Endothelial cell of umbilical vein (primary cell): ENCODE results near the gene C2orf76. TPM values are rescaled to one million over a fixed set of nuclear protein-coding genes. Genes with fewer than 3 reads are reported as not detected.
A peak's percentile ranks its signal among the peaks of the same experiment; 100 is the strongest.

ENCODE experiments used
- BruUV-seq: library from RNA; stranded (reverse); fragments of 400-500 nt; replicated peaks from 2 replicates; lab custom pipeline; 2021; lab: Mats Ljungman, UMichigan
- CTCF ChIA-PET: fragments of 300-600, 350-600 bp; sonication (Branson Sonifier 250); formaldehyde crosslinking; loops from one replicate; lab custom pipeline; 2021; ENCODE audit warnings: antibody characterized with exemption, inconsistent platforms; lab: Charles Lee
- POLR2A ChIA-PET: fragments of 300-600, 350-600 bp; sonication (Branson Sonifier 250); formaldehyde crosslinking; loops from one replicate; lab custom pipeline; 2021; ENCODE audit warnings: antibody characterized with exemption, inconsistent platforms; lab: Charles Lee
- DNase-seq: peaks from one replicate; pipeline ENCODE4 v3.0.0-alpha.2; 2011; ENCODE audit warnings: low read depth, low spot score
- FAIRE-seq: peaks from 2 replicates; lab custom pipeline; 2011; peaks lifted over from hg19 to GRCh38; lab: Jason Lieb, UNC
- H2AFZ ChIP-seq: 2 replicates; pipeline ENCODE4 v1.6.0; 2012; ENCODE audit warnings: low read depth, low read length, control low read depth, inconsistent platforms
- H3K27ac ChIP-seq: 2 replicates; pipeline ENCODE4 v1.5.1; 2011; ENCODE audit warnings: low read depth, mild to moderate bottlenecking, control low read depth, low read length, moderate library complexity; ENCODE audit not compliant: insufficient read depth
- H3K27me3 ChIP-seq, 2 experiments: 2 replicates each; pipeline versions ENCODE4 v1.6.0 to v1.6.1; 2011; ENCODE audit warnings: low read length in 2 of 2, mixed read lengths in 1 of 2; ENCODE audit not compliant: control insufficient read depth in 2 of 2, insufficient read depth in 2 of 2
- H3K36me3 ChIP-seq, 2 experiments: 2 replicates in 1 of 2; 3 replicates in 1 of 2; pipeline ENCODE4 v1.5.1; 2011; ENCODE audit warnings: low read length in 2 of 2, mild to moderate bottlenecking in 1 of 2, moderate library complexity in 1 of 2; ENCODE audit not compliant: control insufficient read depth in 2 of 2, insufficient read depth in 2 of 2; ENCODE audit errors: extremely low read depth in 1 of 2
- H3K4me1 ChIP-seq: 3 replicates; pipeline ENCODE4 v1.5.1; 2011; ENCODE audit warnings: mild to moderate bottlenecking, low read length; ENCODE audit not compliant: control insufficient read depth, insufficient read depth; ENCODE audit errors: extremely low read depth
- H3K4me2 ChIP-seq: 2 replicates; pipeline ENCODE4 v1.6.1; 2011; ENCODE audit warnings: low read length, control low read depth, mixed read lengths; ENCODE audit not compliant: insufficient read depth
- H3K4me3 ChIP-seq, 3 experiments: fragments of 200-600 bp in 1 of 3; sonication (generic), shearing (Covaris generic) in 1 of 3; replicated peaks in 1 of 3; 2 replicates each; pipeline ENCODE4 v1.5.1; 2011 to 2016; ENCODE audit warnings: control low read depth in 3 of 3, low read length in 3 of 3, mild to moderate bottlenecking in 2 of 3, inconsistent platforms in 1 of 3, low read depth in 1 of 3, moderate library complexity in 1 of 3; ENCODE audit not compliant: insufficient read depth in 1 of 3
- H3K79me2 ChIP-seq: 2 replicates; pipeline ENCODE4 v1.6.0; 2012; ENCODE audit warnings: low read length, inconsistent platforms; ENCODE audit not compliant: control insufficient read depth, insufficient read depth
- H3K9ac ChIP-seq: replicated peaks from 2 replicates; pipeline ENCODE3; 2011; ENCODE audit warnings: low read length, control low read depth; ENCODE audit not compliant: insufficient read depth; ENCODE audit errors: extremely low read depth
- H3K9me1 ChIP-seq: replicated peaks from 3 replicates; pipeline ENCODE4 v1.6.0; 2011; ENCODE audit warnings: mild to moderate bottlenecking, low read length; ENCODE audit not compliant: control insufficient read depth, insufficient read depth; ENCODE audit errors: extremely low read depth
- H3K9me3 ChIP-seq: replicated peaks from 2 replicates; pipeline ENCODE4 v1.5.1; 2012; ENCODE audit warnings: low read length, inconsistent platforms; ENCODE audit not compliant: control insufficient read depth, insufficient read depth
- H4K20me1 ChIP-seq: replicated peaks from 2 replicates; pipeline ENCODE3; 2011; ENCODE audit warnings: mild to moderate bottlenecking, low read length; ENCODE audit not compliant: control insufficient read depth, insufficient read depth; ENCODE audit errors: extremely low read depth
- CTCF ChIP-seq, 2 donors: IDR thresholded peaks; 1 replicate in 1 of 2; 2 replicates in 1 of 2; pipeline ENCODE4 v1.5.1; 2011; ENCODE audit warnings: low read length in 2 of 2, mild to moderate bottlenecking in 2 of 2, moderate library complexity in 2 of 2, control low read depth in 1 of 2, inconsistent platforms in 1 of 2, low read depth in 1 of 2; ENCODE audit not compliant: insufficient read depth in 1 of 2; ENCODE audit errors: extremely low read depth in 1 of 2
- EZH2 ChIP-seq: IDR thresholded peaks from 2 replicates; pipeline ENCODE4 v1.6.1; 2012; ENCODE audit warnings: borderline replicate concordance, low read depth, mild to moderate bottlenecking, moderate library complexity, low read length, inconsistent platforms; ENCODE audit not compliant: severe bottlenecking
- FOS ChIP-seq: IDR thresholded peaks from 2 replicates; pipeline ENCODE4 v1.6.1; 2011; ENCODE audit warnings: mild to moderate bottlenecking, low read length, moderate library complexity, borderline replicate concordance; ENCODE audit not compliant: insufficient read depth
- GATA2 ChIP-seq: IDR thresholded peaks from 2 replicates; pipeline ENCODE4 v1.7.0; 2011; ENCODE audit warnings: low read depth, mild to moderate bottlenecking, moderate library complexity, mixed read lengths, low read length; ENCODE audit not compliant: insufficient read length, insufficient read depth
- JUN ChIP-seq: IDR thresholded peaks from 2 replicates; pipeline ENCODE4 v1.6.1; 2011; ENCODE audit warnings: borderline replicate concordance, low read depth; ENCODE audit not compliant: insufficient read length, insufficient read depth
- MAX ChIP-seq: IDR thresholded peaks from 2 replicates; pipeline ENCODE4 v1.6.1; 2011; ENCODE audit not compliant: insufficient read depth, insufficient read length
- MYC ChIP-seq: IDR thresholded peaks from one replicate; pipeline ENCODE4 v1.6.1; 2011; ENCODE audit warnings: mild to moderate bottlenecking, low read depth, low read length
- POLR2A ChIP-seq: IDR thresholded peaks from 2 replicates; pipeline ENCODE4 v1.6.1; 2012; ENCODE audit warnings: low read depth, mild to moderate bottlenecking, control low read depth, low read length
- POLR2AphosphoS5 ChIP-seq: IDR thresholded peaks from 2 replicates; pipeline ENCODE4 v1.6.1; 2012; ENCODE audit warnings: low read depth, mild to moderate bottlenecking, control low read depth, low read length, moderate library complexity; ENCODE audit not compliant: insufficient read depth
- dilution Hi-C: fragments of 300-500 bp; cut with MboI; formaldehyde crosslinking; loops from one replicate; pipeline ENCODE4 v1.15.0; 2019; ENCODE audit warnings: low sequenced_read_pairs; ENCODE audit not compliant: extremely low pct_ligation_motif_present
- intact Hi-C: fragments of 100-400 bp; cut with micrococcal nuclease; formaldehyde crosslinking; loops from one replicate; pipeline ENCODE4 v1.10.0; 2022
- polyA plus RNA-seq, 4 experiments: library from polyadenylated mRNA; depleted of rRNA in 3 of 4; stranded (reverse) in 3 of 4; unstranded in 1 of 4; fragments of >200 nt; gene quantifications; 2 replicates each; pipeline versions ENCODE4 v1.2.1 to v1.2.3, GENCODE V29; 2011 to 2012; ENCODE audit warnings: missing spikeins in 1 of 4
- total RNA-seq: library from RNA; stranded (reverse); gene quantifications from 2 replicates; pipeline ENCODE4 v1.2.3, GENCODE V29; 2021

C2orf76 gene
- total and polyA plus RNA-seq, 2 donors (not counting 3 experiments of a cell fraction or from before 2014, with no cell fraction given): 7.4 to 12.1 TPM

DNA sequence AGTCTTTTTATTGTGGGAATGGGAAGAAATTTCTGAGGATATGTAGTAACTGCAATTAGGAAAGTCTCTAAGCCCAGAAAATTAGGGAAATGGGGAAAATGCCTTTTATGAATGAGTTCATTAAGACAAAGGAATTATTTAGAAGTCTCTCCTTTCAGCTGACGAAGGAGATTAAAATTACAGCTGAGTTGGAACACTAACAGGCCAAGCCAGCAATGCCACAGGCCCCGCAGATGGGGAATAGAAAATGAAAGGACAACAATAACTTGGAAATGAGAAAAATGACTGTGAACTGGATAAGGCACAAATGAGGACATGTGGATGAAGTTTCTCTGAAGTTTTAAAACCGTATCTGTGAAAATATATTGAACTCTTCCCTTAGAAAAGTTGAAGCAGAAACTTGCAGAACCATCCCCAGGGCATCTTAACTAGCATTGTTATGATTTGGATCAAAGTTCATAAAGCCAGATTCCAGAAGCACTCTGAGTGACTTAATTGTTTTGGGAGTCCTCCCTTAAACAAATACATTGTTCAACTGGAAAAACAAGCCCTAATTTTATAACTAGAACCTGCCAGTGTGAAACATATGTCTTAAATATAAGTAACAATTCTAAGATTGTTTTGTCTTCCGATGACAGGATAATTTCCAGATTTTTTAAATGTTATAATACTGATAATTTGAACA is 51.3 kb downstream of the C2orf76 start:
- no peak for FAIRE-seq

More for the DNA sequence above, 51.3 kb downstream of the C2orf76 start:
- Histone ChIP-seq H3K27me3 (no peaks in the 10 kb centered on the region), H3K9ac (no peak overlapping the region), H2AFZ (no peak overlapping the region), H3K4me3 (no peak overlapping the region), H3K9me3 (no peaks in the 10 kb centered on the region), H3K27ac (no peak overlapping the region), H3K79me2 (no peaks in the 10 kb centered on the region), H3K36me3 (no peaks in the 10 kb centered on the region), H4K20me1 (no peaks in the 10 kb centered on the region), H3K4me1 (no peaks in the 10 kb centered on the region), H3K4me2 (no peak overlapping the region), H3K9me1 (no peaks in the 10 kb centered on the region)
- TF ChIP-seq POLR2A (no peak), GATA2 (no peak), MAX (no peak), EZH2 (no peak), FOS (no peak), POLR2AphosphoS5 (no peak), MYC (no peak), CTCF (IDR thresholded peaks at IDR 0.05; ENCODE audit: extremely low read depth in 1 of 2, insufficient read depth in 1 of 2, low read depth in 1 of 2, low read length in 2 of 2) (no peak), JUN (no peak)
- ChIA-PET CTCF (no interaction called here), POLR2A (no interaction called here)
- dilution Hi-C loops: no loop called here
- intact Hi-C loops: loop anchor here (5.0 kb wide), 1 partner anchor 162 kb away; no protein-coding TSS in a partner anchor
- peak; percentile 21 for DNase-seq
- BruUV-seq: no TSS peak
